ENCODE measurements around the gene UTF1.

UTF1 gene

DNA sequence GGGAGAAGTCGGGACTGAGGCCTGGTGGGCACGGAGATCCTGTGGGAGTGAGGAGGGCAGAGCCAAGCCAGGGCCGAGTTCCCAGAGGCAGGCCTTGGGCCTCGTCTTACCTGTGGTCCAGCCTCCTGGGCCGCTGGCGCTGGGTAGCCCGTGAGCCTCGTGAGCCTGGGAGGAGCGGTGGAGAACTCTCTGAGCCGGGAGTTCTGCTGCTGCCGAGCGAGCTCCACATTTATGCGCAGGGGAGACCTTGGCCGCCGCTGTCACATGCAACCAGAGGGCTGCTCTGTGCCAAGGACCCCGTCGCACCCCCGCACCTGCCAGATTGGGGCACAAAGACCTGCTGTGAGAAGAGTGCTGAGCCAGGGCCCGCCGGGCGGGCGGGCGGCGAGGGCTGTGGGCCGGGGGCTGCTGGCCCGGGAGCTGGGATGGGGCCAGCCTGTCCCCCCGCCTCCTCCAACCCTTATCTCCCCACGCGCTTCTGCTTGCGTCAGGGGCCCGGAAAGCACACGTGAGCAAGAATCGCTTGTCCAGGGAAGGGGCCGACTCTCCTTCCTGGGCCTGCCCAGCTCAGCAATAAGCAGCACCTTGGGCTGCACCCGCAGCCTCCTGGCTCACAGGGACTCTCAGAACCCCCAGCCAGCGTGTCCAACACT, 17.8 kb downstream of the UTF1 start:
- DNase-seq (ENCODE audit: low spot score), result no peak

DNA sequence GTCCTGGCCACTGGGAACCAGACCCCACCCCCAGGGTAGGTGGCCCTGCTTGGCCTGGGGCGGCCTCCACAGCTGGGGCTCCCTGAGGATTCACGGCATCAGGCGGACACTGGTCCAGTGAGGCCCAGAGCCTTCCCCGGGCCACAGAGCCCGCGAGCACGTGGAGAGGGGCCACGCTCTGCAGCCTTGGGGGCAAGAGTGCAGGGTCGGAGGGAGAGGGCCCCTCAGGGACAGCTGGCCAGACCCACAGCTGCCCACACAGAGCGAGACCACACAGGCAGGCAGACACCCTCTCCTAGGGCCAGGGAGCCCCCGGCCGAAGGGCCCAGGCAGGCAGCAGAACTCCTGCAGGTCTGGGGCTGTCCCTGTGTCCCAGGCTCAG, 18.3 kb downstream of the UTF1 start:
- no peak for DNase-seq (ENCODE audit: low spot score)

DNA sequence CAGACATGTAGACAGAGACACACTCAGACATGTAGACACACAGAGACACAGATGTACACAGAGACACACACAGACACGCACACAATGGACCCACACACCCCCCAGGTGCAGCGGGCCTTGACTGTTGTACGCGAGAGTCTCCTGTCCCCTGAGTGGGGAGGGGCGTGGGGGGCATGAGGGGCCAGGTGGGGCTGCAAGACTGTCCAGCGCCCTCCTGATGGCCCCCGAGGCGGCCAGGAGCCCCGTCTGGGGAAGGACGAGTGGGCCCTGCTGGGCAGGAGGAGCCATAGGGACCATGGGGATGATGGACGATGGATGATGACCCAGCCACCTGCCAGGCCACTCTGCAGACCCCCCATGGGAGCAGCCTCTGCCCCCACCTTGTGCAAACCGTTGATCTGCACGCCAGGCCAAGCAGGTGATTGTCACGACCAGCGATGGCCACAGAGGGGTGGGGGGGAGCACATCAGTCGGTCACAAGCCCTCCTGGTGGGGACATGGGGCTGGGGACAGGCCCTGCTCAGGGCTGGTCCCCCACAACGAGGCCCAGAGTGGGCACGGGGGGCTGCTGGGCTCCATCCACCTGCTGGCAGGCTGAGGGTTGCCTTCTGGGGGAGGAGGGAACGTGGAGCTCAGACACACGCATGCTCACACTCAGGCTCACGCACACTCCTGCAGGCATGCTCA, 19.2 kb downstream of the UTF1 start:
- no peak for DNase-seq (ENCODE audit: low spot score)

DNA sequence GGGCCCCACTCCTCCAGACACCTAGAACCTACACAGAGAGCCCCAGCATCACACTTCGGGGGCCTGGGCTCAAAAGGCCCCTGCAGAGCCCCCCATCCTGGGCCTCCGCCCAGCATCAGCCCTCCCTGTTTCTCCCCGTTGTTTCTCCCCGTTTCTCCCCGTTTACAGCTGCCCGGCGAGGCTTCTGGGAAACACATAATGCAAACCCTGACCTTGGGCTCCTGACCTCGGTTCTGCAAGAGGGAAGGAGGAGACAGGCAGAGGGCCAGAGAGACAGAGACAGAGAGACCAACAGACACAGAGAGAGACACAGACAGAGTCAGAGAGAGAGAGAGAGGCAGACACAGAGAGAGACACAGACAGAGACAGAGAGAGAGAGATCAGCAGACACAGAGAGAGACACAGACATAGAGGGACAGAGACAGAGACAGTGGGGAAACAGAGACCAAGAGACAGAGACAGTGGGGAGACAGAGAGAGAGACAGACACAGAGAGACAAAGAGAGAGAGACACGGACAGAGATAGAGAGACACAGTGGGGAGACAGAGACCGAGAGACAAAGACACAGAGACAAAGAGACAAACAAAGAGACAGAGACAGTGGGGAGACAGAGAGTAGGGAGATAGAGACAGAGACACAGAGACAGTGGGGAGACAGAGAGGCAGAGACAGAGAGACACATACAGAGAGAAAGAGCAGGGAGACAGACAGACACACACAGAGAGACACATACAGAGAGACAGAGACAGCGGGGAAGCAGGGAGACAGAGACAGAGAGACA, 20.1 kb downstream of the UTF1 start:
- DNase-seq (ENCODE audit: low spot score), result no peak

DNA sequence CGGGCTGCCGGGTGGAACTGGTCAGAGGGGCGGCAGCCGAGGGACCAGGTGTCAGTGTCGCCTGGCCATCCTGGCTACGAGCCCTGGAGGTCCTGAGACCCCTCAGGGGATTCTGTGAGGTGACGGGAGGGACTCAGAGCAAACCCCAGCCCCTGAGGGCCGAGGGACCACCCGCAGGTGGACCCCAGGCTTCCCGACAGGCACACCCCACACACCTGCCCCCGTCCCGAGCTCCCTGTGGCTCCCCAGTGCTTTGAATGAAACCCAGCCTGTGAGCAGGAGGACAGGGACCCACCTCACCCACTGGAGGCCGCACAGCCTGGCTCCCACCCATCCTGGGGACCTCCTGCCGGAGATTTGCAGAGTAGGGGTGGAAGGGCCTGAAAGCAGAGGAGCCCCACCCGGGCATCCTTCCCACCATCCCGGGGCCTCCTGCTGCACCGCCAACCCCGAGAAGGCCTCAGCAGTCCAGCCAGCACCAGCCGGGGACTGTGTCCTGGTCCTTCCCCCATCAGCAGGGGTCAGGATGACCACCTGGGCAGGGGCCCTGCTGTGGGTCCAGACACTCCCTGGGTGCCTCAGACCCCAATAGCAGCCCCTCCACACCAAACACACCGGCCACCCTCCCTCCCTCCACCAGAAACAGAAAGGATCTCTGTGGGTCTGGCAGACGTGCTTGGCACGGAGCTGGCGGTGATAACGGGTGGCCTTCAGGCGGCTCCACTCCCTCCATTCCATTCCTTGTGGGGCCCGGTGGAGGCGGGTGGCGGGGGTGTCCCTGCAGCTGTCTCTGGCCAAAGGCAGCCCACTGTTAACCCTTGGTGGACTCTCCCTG, 21.6 kb downstream of the UTF1 start:
- DNase-seq (ENCODE audit: low spot score), result no peak

DNA sequence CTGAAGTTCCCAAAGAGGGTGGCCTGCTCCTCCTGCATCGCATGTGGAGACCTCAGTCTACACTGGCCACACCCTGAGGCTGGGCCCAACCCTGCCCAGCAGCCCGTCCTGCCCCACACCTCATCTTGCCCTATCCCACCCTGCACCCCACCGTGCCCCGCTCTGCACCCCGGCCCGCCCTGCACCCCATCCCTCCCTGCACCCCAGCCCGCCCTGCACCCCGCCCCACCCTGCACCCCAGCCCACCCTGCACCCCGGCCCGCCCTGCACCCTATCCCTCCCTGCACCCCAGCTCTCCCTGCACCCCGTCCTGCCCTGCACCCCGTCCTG, 22.2 kb downstream of the UTF1 start:
- no peak for DNase-seq (ENCODE audit: low spot score)

DNA sequence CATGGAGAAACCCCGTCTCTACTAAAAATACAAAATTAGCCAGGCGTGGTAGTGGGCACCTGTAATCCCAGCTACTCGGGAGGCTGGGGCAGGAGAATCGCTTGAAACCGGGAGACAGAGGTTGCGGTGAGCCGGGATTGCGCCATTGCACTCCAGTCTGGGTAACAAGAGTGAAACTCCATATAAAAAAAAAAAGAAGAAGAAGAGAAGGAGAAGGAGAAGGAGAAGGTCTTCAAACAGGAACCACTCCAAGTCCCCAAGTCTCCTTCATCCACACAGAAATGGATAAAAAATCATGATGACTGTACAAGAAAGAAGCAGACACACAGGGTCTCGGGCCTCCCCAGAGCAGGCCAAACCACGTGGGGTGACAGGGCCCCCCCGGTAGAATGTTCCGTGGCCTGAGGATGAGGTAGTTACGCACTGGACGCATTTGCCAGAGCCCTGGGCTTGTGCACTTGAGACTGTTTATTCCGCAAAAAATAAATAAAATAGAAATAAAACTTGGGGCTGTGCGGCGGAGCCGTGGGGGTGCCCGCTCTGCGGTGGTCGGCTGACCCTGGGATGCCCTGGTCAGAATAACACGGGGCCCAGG, 23.4 kb downstream of the UTF1 start:
- DNase-seq (ENCODE audit: low spot score), result no peak

DNA sequence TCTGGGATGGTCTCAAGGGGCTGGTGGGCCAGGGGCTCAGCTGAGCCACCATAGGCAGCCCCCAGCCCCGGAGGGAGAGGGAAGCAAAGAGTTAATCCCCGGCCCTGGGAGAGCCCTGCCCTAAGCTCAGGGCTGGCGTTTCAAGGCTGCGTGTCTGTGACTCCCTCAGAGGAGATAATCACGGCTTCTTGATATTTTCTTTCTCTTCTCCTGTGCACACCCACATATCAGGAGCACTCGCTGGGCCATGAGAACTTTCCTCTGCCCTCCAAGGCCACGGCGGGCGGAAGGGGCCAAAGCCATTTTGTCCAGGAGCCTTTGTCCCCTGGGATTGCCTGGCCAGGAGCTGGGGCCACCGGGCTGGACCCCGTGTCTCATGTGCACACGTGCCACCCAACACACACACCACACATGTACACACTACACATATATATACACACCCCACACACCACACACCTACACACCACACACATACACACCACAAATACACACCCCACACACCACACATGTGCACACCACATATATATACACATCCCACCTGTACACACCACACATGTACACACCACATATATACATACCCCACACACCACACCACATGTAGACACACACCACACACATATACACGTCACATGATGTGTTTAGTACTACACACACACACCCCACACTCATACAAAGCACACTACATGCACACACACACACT, 24.6 kb downstream of the UTF1 start:
- no peak for DNase-seq (ENCODE audit: low spot score)

DNA sequence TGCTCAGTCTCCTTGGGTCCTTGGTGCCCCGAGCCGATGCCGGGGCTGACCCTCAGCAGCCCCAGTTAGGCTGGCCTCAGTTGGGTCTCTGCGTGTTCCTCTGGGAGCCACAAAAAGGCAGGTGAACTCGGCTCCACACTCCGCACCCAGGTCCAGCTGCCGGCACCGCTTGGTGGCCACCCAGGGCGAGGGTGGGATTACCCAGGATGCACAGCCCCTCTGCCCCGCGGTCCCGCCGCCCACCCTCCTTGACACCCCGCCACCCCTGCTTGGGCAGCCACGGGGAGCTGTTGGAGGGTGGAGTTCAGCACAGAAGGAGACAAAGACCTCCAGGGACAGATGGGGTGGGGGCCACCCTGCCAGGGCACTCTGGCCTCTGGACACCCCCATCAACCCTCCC, 25.3 kb downstream of the UTF1 start:
- no peak for DNase-seq (ENCODE audit: low spot score)

DNA sequence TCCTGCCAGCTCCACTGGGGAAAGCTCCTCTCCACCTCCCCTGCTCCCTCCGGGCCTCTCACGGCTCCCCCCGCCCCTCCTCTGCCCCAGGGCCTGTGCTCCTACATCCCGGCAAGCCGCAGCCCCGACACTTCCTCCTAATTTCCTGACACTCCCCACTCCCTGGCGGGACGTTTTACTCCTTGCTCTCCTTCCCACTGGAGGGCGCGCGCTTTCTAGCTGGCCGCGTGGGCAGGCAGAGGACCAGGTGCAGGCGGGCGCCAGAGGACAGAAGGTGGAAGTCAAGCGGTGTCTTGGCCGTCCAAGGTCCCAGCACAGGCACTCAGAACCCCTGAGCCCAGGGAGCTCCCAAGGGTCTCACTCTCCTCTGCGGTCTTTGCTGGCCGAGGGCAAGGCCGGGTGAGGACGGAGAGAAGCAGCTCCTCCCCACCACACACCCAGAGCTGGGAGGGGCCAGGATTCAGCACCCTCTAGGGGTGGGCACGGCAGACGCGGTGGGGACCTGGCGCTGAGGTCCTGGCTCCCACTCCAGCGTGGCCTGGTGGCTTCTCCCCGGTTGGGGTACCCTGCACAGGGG, 27.6 kb downstream of the UTF1 start:
- DNase-seq (ENCODE audit: low spot score), result peak; percentile 35

DNA sequence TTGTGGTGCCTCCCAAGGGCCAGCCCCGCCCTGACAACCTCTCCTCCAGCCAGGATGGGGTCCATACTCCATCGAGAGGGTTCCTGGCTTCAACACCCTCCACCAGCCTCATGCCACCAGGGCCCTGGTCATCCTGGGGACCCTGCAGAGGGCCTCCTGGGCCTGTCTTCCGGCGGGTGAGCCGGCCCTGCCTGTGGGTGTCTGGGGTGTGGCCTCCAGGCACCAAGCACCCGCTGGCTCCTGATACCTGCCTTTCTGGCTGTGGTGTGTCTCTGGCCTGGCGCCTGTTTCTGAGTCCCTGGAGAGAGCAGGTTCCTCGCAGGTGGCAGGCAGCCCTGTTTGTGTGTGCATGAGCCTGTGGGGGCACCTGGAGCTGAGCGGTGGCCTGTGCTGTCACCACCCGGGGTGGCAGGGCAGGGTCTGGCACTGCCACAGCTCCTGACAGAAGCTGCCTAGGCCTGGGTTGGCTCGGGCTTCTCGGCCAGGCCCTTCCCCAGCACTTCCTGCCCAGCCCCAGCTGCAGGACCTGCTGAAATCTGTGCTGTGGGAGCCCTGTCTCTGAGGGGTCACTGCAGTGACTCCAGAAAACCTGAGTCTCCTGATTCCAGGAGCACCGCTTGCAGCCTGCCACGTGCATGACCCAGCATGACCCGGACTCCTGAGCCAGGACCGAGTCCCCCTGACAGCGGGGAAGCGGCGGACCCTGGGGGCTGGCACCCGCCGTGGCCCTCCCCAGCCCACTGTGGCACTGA, 28.2 kb downstream of the UTF1 start:
- no peak for DNase-seq (ENCODE audit: low spot score)

DNA sequence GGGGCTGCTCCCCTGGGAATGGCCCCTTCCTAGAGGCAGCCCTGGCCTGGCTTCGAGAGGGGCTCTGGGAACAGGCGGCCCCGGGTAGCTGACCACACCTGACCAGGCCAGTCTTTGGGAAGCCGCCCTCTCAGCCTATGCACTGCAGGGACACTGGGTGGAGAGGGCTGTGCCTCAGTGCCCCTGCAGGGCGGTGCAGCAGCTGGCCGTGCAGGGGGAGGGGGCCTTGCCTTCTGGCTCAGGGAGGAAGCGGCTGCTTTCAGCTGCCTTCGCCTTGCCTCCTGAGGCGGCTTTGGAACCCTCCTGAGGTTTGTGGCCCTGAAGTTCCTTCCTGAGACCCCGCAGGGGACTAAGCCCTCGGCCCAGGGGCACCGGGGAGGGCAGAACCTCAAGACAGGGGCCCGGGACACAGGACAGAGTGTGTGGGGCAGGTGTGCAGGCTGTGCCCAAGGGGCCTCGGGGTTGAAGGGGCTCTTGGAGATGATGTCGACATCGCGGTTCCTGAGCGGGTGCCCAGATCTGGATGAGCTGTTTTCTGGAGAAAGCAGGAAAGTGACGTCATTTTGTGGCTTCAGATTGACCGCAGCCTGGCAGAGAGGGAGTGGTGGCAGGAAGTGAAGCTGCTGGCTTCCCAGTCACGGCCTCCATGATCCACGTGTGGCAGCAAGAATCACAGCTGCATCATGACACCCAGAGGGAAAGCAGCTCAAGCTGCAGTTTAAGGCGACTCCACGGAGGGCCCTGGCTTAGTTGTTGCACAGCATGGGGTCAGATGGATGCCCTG, 29.0 kb downstream of the UTF1 start:
- peak; percentile 96 for DNase-seq (ENCODE audit: low spot score)

DNA sequence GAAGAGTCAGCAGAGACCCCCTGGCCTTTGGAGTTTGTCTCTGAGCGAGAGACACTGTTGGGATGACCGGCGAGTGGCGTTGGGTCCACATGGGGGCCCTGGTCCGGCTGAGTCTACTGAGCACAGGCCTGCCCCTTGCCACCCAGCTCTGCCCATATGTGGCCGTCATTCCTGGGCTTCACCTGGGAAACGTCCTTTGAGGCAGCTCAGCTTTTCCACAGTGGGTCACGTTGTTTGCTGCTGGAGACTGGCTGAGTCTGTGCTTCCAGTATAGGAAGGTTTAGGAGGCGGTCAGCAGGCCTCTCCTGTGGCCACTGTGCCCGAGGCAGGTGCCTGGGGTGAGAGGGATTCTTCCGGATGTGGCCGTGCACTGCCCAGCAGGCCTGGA, 29.6 kb downstream of the UTF1 start:
- no peak for DNase-seq (ENCODE audit: low spot score)

DNA sequence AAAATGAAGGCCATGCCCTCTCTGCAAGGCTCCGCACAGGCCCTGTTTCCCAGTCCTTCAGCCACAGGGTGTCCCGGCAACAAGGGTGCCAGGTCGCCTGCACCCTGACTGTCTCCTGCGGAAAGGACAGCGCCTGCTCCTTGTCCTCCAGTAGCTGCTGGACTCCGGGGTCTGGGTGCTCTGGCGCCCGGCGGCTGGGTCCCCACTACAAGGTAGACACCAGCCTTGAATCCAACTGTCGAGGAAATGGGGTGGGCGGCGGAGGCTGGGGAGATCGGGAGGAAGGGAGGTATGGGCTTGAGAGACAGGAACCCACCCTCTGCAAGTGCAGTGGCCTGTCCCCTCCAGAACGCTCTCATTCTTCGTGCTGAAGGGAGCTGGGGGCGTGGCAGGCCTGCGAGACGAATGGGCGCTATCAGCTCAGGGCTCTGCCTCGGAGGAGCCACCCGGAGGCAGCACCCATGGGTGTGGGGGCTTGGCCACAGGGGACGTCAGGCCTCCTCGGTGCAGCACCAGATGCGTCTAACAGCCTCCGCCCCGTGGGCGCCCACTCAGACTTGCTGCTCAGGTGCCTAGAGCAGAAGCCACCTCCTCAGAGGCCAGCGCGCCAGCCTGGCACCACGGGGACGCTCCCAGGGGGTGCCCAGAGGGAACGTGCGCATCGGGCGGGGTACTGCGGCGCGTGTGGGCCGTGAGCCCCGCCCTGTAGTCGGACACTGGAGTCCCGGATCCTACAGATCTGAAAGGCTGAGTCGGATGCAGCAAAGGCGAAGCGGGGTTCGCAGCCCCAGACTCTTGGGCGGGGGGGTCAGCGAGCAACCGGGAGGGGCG, 31.1 kb downstream of the UTF1 start:
- DNase-seq (ENCODE audit: low spot score), result no peak

DNA sequence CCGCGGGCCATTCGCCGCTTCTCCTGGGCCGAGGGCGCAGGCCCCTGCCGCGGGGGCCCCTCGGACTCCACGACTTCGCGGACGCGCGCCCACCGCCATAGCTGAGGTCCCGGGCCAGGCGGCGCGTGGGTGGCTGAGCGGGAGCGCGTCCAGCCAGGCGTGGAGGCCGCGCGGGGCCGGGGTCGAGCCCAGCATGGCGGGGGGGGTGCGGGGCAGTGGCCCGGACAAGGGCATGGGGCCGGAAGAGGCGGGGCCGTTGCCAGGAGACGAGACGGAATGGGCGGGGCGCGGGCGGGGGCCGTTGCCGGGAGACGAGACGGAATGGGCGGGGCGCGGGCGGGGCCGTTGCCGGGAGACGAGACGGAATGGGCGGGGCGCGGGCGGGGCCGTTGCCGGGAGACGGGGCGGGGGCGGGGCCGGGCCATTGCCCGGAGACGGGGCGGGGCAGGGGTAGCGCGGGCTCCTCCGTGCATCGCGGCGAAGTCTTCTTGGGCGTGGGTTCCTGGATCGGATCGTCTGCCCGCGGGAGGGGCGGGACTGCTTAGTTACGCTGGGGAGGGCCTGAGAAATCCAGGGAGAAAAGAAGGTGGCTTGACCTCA, 31.8 kb downstream of the UTF1 start:
- peak; percentile 40 for DNase-seq (ENCODE audit: low spot score)

DNA sequence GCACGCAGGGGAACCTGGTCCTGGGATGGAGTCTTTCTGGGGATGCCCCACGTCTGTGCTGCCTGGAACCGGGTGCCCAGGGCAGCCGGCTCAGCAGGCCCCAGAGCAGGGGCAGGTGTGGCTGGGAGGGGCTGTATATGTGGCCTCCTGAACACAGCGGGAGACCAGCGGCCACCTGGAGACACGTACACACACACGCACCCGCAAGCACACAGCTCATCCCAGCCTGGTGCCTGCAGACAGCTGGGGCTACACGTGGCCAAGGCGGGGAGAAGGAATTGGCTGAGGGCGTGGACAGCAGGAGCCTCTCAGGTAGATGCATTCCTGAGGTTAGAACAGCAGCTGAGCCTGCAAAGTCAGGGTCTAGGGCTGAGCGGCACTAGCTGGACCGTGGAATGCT, 32.7 kb downstream of the UTF1 start:
- DNase-seq (ENCODE audit: low spot score), result no peak

DNA sequence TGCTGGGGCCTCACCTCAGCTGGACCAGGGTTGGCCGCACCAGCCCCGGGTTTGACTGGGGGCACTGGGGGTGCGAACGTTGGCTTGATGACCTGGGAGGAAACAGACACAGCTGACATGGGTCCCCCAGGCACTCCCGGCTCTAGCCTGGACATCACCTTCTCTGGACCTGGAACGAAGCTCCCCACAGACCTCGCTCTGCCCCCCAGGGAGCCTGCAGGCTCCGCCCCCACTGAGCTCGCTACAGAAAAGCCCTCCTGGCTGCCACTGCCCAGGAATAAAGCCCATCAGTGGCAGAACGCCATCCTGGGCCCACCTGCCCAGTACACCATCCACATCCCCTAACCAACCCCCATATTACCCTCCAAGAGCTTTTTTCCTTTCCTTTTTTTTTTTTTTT, 33.7 kb downstream of the UTF1 start:
- no peak for DNase-seq (ENCODE audit: low spot score)

DNA sequence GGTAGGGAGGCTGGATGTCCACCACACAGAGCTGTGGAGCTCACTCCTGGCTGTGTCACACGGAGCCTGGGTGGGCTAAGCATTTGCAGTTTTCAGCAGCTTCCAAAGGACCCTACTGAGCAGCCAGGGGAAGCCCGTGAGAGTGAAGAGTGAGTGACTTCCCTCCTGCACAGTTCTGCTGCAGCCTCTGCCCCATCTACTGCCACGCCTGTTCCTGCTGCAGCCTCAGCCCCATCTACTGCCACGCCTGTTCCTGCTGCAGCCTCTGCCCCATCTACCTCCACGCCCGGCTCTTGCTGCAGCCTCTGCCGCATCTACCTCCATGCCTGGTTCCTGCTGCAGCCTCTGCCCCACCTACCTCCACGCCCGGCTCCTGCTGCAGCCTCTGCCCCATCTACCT, 34.4 kb downstream of the UTF1 start:
- no peak for DNase-seq (ENCODE audit: low spot score)
